IMR-90 (cell line): ENCODE data around the gene NOS3. TPM values are rescaled to one million over a fixed set of nuclear protein-coding genes. Genes with fewer than 3 reads are reported as not detected.

Source experiments
- ATAC-seq: fragments of 200-7000 bp; cut with Tn5 transposase; 2 replicates; pipeline ENCODE4 v1.9.1; 2020; ENCODE audit warnings: low read depth, mild to moderate bottlenecking, moderate library complexity
- BruUV-seq: library from RNA; stranded (reverse); fragments of 400-500 nt; replicated peaks from 2 replicates; lab custom pipeline; 2021; lab: Mats Ljungman, UMichigan
- CTCF ChIA-PET: fragments of 300-600 bp; formaldehyde crosslinking; extraction: SDS; loops from one replicate; lab custom pipeline; 2021; ENCODE audit warnings: antibody characterized with exemption; lab: Yijun Ruan, JAX
- POLR2A ChIA-PET: fragments of 300-600 bp; sonication (Branson Sonifier 250); formaldehyde crosslinking; loops from one replicate; lab custom pipeline; 2022; ENCODE audit warnings: antibody characterized with exemption; ENCODE audit not compliant: unreplicated experiment; lab: Charles Lee
- DNase-seq: peaks from one replicate; pipeline ENCODE4 v3.0.0; 2013
- H2AFZ ChIP-seq: replicated peaks from 2 replicates; pipeline ENCODE3; 2013; ENCODE audit warnings: low read length, mild to moderate bottlenecking; ENCODE audit not compliant: poor library complexity
- H2AK5ac ChIP-seq: 2 replicates; pipeline ENCODE4 v1.6.1; 2013; ENCODE audit warnings: low read depth, low read length, inconsistent platforms
- H2AK9ac ChIP-seq: replicated peaks from 2 replicates; pipeline ENCODE3; 2013; ENCODE audit warnings: mild to moderate bottlenecking, low read depth, low read length, moderate library complexity; ENCODE audit not compliant: poor library complexity
- H2BK120ac ChIP-seq: 2 replicates; pipeline ENCODE4 v1.6.1; 2013; ENCODE audit warnings: low read depth, low read length, inconsistent platforms
- H2BK15ac ChIP-seq: 3 replicates; pipeline ENCODE4 v1.6.1; 2013; ENCODE audit warnings: low read depth, low read length, inconsistent platforms
- H2BK20ac ChIP-seq: 2 replicates; pipeline ENCODE4 v1.6.1; 2013; ENCODE audit warnings: low read depth, mild to moderate bottlenecking, inconsistent platforms, low read length, moderate library complexity
- H2BK5ac ChIP-seq: 2 replicates; pipeline ENCODE4 v1.6.1; 2013; ENCODE audit warnings: mild to moderate bottlenecking, low read depth, low read length, inconsistent platforms; ENCODE audit not compliant: poor library complexity, severe bottlenecking
- H3K14ac ChIP-seq: replicated peaks from 2 replicates; pipeline ENCODE4 v1.6.1; 2013; ENCODE audit warnings: low read depth, low read length, inconsistent platforms
- H3K18ac ChIP-seq: 2 replicates; pipeline ENCODE4 v1.6.1; 2013; ENCODE audit warnings: low read depth, low read length, control low read depth
- H3K23ac ChIP-seq: 2 replicates; pipeline ENCODE4 v1.6.1; 2013; ENCODE audit warnings: low read depth, low read length, inconsistent platforms
- H3K27ac ChIP-seq: 2 replicates; pipeline ENCODE4 v1.5.1; 2013; ENCODE audit warnings: mild to moderate bottlenecking, control low read depth, low read length; ENCODE audit not compliant: insufficient read depth
- H3K27me3 ChIP-seq: 2 replicates; pipeline ENCODE4 v1.6.1; 2013; ENCODE audit warnings: low read length; ENCODE audit not compliant: control insufficient read depth, insufficient read depth
- H3K36me3 ChIP-seq: 2 replicates; pipeline ENCODE4 v1.6.1; 2013; ENCODE audit warnings: low read length, mixed read lengths; ENCODE audit not compliant: control insufficient read depth, insufficient read depth
- H3K4ac ChIP-seq: 2 replicates; pipeline ENCODE4 v1.6.1; 2013; ENCODE audit warnings: low read depth, low read length, inconsistent platforms
- H3K4me1 ChIP-seq: 2 replicates; pipeline ENCODE4 v1.6.1; 2013; ENCODE audit warnings: low read length, mixed read lengths; ENCODE audit not compliant: control insufficient read depth, insufficient read depth
- H3K4me2 ChIP-seq: 2 replicates; pipeline ENCODE4 v1.6.1; 2013; ENCODE audit warnings: low read depth, mild to moderate bottlenecking, control low read depth, low read length, moderate library complexity
- H3K4me3 ChIP-seq: 2 replicates; pipeline ENCODE4 v1.5.1; 2013; ENCODE audit warnings: low read depth, mild to moderate bottlenecking, control low read depth, low read length, moderate library complexity; ENCODE audit not compliant: insufficient read depth
- H3K56ac ChIP-seq: 2 replicates; pipeline ENCODE4 v1.6.1; 2013; ENCODE audit warnings: low read length, inconsistent platforms; ENCODE audit not compliant: insufficient read depth; ENCODE audit errors: extremely low read depth
- H3K79me1 ChIP-seq, 2 experiments: 2 replicates each; pipeline ENCODE4 v1.6.1; 2013; ENCODE audit warnings: low read length in 2 of 2, inconsistent platforms in 1 of 2, low read depth in 1 of 2
- H3K9ac ChIP-seq: 2 replicates; pipeline ENCODE4 v1.6.1; 2013; ENCODE audit warnings: low read depth, low read length, control low read depth
- H3K9me1 ChIP-seq: 2 replicates; pipeline ENCODE4 v1.6.1; 2013; ENCODE audit warnings: low read length, inconsistent platforms; ENCODE audit not compliant: insufficient read depth
- H3K9me3 ChIP-seq: 2 replicates; pipeline ENCODE4 v1.6.1; 2013; ENCODE audit warnings: low read length; ENCODE audit not compliant: control insufficient read depth, insufficient read depth
- H4K20me1 ChIP-seq: 2 replicates; pipeline ENCODE4 v1.6.1; 2013; ENCODE audit warnings: low read length, inconsistent platforms; ENCODE audit not compliant: insufficient read depth
- H4K5ac ChIP-seq: 2 replicates; pipeline ENCODE4 v1.6.1; 2013; ENCODE audit warnings: mild to moderate bottlenecking, low read depth, low read length, control low read depth
- H4K8ac ChIP-seq, 2 experiments: 2 replicates each; pipeline ENCODE4 v1.6.1; 2013; ENCODE audit warnings: low read depth in 2 of 2, low read length in 2 of 2, control low read depth in 1 of 2, inconsistent platforms in 1 of 2
- H4K91ac ChIP-seq: 2 replicates; pipeline ENCODE4 v1.6.1; 2013; ENCODE audit warnings: low read depth, low read length, inconsistent platforms; ENCODE audit not compliant: insufficient read depth
- BHLHE40 ChIP-seq: fragments of 150-350 bp; IDR thresholded peaks from 2 replicates; pipeline ENCODE4 v1.6.1; 2016; ENCODE audit warnings: mild to moderate bottlenecking, low read depth, low read length
- CEBPB ChIP-seq: IDR thresholded peaks from 2 replicates; pipeline ENCODE4 v1.6.1; 2012; ENCODE audit warnings: low read depth, low read length, improper control_type of control experiment
- ELK1 ChIP-seq: fragments of 150-350 bp; IDR thresholded peaks from 2 replicates; pipeline ENCODE4 v1.6.1; 2016; ENCODE audit warnings: low read depth, mild to moderate bottlenecking, low read length, moderate library complexity, borderline replicate concordance
- MAFK ChIP-seq: IDR thresholded peaks from 2 replicates; pipeline ENCODE4 v1.6.1; 2012; ENCODE audit warnings: low read depth, low read length, improper control_type of control experiment
- MAZ ChIP-seq: IDR thresholded peaks from 2 replicates; pipeline ENCODE4 v1.6.1; 2012; ENCODE audit warnings: low read depth, mild to moderate bottlenecking, low read length, improper control_type of control experiment, moderate library complexity, borderline replicate concordance
- POLR2A ChIP-seq: IDR thresholded peaks from 2 replicates; pipeline ENCODE4 v1.6.1; 2012; ENCODE audit warnings: mild to moderate bottlenecking, low read depth, low read length
- RCOR1 ChIP-seq: IDR thresholded peaks from 2 replicates; pipeline ENCODE4 v1.6.1; 2012; ENCODE audit warnings: mild to moderate bottlenecking, low read length, improper control_type of control experiment; ENCODE audit not compliant: insufficient replicate concordance
- SMC3 ChIP-seq: fragments of 150-350 bp; IDR thresholded peaks from 2 replicates; pipeline ENCODE4 v1.6.1; 2016; ENCODE audit warnings: low read depth, mild to moderate bottlenecking, antibody characterized with exemption, low read length, moderate library complexity
- WGBS, 2 experiments: methylation state at CpG; one replicate each; pipeline versions ENCODE4 v1.1.5 to v1.1.7; 2013; ENCODE audit warnings: missing lambda C conversion rate in 2 of 2; ENCODE audit not compliant: insufficient read length in 1 of 2; ENCODE audit errors: extremely low coverage in 2 of 2; 5-methylcytosine and 5-hydroxymethylcytosine counted together
- dilution Hi-C: fragments of 300-500 bp; cut with HindIII; formaldehyde crosslinking; loops from one replicate; pipeline ENCODE4 v1.14.3; 2018; ENCODE audit warnings: low sequenced_read_pairs; ENCODE audit not compliant: unreplicated experiment
- in situ Hi-C: fragments of 300-500 bp; cut with MboI; formaldehyde crosslinking; loops from 3 replicates; pipeline ENCODE4 v1.14.3; 2019; ENCODE audit warnings: low sequenced_read_pairs, inconsistent platforms, mixed read lengths
- intact Hi-C: fragments of 100-400 bp; cut with micrococcal nuclease; formaldehyde crosslinking; loops from 2 replicates; pipeline ENCODE4 v1.10.0; 2022
- polyA plus RNA-seq, 3 experiments: library from polyadenylated mRNA; depleted of rRNA; stranded (reverse); fragments of >200 nt; gene quantifications; 2 replicates each; pipeline ENCODE4 v1.2.3, GENCODE V29; 2012; ENCODE audit warnings: low replicate concordance in 1 of 3
- total RNA-seq: library from RNA; depleted of rRNA; stranded (reverse); fragments of >200 nt; gene quantifications from 2 replicates; pipeline ENCODE4 v1.2.3, GENCODE V29; 2012
- TF ChIP-seq, protein P1 (sequence below): fragments of 150-350 bp; IDR thresholded peaks from 2 replicates; pipeline ENCODE4 v1.6.1; 2017; ENCODE audit warnings: mild to moderate bottlenecking, antibody characterized with exemption, low read length, low read depth

NOS3 gene
- total and polyA plus RNA-seq, 2 of the 4 experiments (the other 2 are of a cell fraction) = 0.72 to 2.0 TPM

DNA sequence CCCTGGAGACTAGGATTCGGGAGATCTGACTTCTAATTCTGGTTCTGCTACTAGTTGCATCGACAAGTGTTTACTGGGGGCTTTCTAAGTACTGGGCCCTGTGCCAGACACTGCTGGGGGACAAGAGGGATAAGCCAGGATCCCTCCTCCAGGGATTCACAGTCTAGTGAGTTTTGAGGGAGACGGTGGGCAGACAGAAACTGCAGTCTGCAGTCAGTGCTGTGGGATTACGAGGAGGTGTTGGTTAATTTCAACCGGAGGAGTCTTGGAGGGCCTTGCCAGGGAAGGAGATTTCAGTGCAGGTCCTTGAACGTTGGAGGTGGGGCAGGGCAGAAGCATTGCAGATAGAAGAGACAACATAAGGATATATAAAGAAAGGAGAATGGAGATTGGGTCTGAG lies 9.2 kb upstream of the NOS3 start:
- no peaks in the 10 kb centered on the region for H3K9me1 ChIP-seq
- H4K20me1 ChIP-seq = no peaks in the 10 kb centered on the region; the same call in 1 of the 2 replicates
- peaks cover 10% of the 10 kb centered on the region; the same call in 1 of the 2 replicates for H3K4me1 ChIP-seq
- no peak overlapping the region for H3K4ac ChIP-seq
- H2AK9ac ChIP-seq = no peak overlapping the region
- H2BK20ac ChIP-seq = no peak overlapping the region
- ChIA-PET CTCF (no interaction called here), POLR2A (no interaction called here)
- no peaks in the 10 kb centered on the region for H3K9me3 ChIP-seq
- H3K79me1 ChIP-seq = no peaks in the 10 kb centered on the region
- H3K18ac ChIP-seq = no peak overlapping the region
- no peak overlapping the region for H4K8ac ChIP-seq
- no peak overlapping the region for H4K91ac ChIP-seq
- no peak overlapping the region for H3K23ac ChIP-seq
- no peaks in the 10 kb centered on the region for H3K36me3 ChIP-seq
- no peak overlapping the region for H3K56ac ChIP-seq
- no TSS peak for BruUV-seq
- dilution Hi-C loops (no loop called here), in situ Hi-C loops (loop anchor here (25.0 kb wide), 1 partner anchor 569 kb away; a partner anchor contains a TSS), intact Hi-C loops (no loop called here)
- H2AFZ ChIP-seq = no peak overlapping the region
- H2BK120ac ChIP-seq = no peak overlapping the region
- 36% methylated on average over 3 of the region's 6 CpGs; no CpG with 5 or more reads in 1 of the 2 experiments for WGBS, 2 experiments
- no peak overlapping the region for H2BK5ac ChIP-seq
- no peak overlapping the region for H3K4me3 ChIP-seq
- no peak for DNase-seq
- no peak overlapping the region for H3K27ac ChIP-seq
- peaks cover 44% of the 10 kb centered on the region for H3K27me3 ChIP-seq
- no peak overlapping the region for H3K9ac ChIP-seq
- ATAC-seq = no peak
- H2AK5ac ChIP-seq = no peak overlapping the region
- H3K14ac ChIP-seq = no peak overlapping the region
- no peak overlapping the region for H2BK15ac ChIP-seq
- no peak overlapping the region for H3K4me2 ChIP-seq
- no peak for TF ChIP-seq MAZ
- TF ChIP-seq, protein P1, sequence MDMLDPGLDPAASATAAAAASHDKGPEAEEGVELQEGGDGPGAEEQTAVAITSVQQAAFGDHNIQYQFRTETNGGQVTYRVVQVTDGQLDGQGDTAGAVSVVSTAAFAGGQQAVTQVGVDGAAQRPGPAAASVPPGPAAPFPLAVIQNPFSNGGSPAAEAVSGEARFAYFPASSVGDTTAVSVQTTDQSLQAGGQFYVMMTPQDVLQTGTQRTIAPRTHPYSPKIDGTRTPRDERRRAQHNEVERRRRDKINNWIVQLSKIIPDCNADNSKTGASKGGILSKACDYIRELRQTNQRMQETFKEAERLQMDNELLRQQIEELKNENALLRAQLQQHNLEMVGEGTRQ = no peak
- no peak for TF ChIP-seq MAFK
- TF ChIP-seq BHLHE40 = no peak
- no peak for TF ChIP-seq ELK1
- no peak for TF ChIP-seq CEBPB
- TF ChIP-seq RCOR1 = no peak
- no peak for TF ChIP-seq POLR2A
- TF ChIP-seq SMC3 = no peak
- no peak overlapping the region for H4K5ac ChIP-seq
